DOHH2 (cell line): ENCODE measurements around the gene CNTNAP2.

Experiments
- EZH2phosphoT487 ChIP-seq: fragments of 200-600 bp; sonication (generic); IDR thresholded peaks from 2 replicates; pipeline ENCODE4 v1.6.1; 2017; ENCODE audit warnings: borderline replicate concordance, mild to moderate bottlenecking, antibody characterized with exemption, low read length, moderate library complexity, mixed read lengths
- TF ChIP-seq, protein P1 (sequence below): fragments of 200-600 bp; sonication (generic); IDR thresholded peaks from one replicate; pipeline ENCODE4 v1.5.1; 2014; ENCODE audit warnings: antibody characterized with exemption, mild to moderate bottlenecking, low read depth, low read length; ENCODE audit not compliant: poor library complexity, severe bottlenecking

DNA sequence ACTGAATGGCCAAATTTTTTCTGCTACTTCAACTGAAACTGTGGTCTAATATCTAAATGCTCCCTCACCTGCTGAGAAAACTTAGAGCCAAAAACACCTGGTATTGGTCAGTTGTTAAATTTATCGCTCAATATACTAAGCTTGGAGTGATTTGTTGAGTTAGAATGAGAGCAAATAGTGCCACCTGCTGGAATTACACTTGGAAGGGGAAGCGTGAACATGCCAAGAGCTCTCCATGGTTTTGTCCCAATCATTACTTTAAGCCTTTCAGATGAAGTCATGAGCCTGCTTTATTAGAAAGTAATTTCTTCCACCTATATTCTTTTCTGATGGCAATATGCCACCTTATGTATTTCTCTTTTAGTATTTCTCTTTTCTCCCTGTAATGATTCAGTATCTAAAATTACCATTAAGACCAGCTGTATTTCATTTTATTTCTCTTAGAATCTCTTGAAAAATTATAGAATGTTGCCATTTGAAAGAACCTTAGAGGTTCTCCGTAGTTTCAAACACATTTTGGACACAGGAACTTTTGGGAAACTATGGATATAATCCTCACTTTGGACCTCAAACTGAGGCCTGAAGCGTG is 2026.2 kb downstream of the CNTNAP2 start:
- TF ChIP-seq, protein P1, sequence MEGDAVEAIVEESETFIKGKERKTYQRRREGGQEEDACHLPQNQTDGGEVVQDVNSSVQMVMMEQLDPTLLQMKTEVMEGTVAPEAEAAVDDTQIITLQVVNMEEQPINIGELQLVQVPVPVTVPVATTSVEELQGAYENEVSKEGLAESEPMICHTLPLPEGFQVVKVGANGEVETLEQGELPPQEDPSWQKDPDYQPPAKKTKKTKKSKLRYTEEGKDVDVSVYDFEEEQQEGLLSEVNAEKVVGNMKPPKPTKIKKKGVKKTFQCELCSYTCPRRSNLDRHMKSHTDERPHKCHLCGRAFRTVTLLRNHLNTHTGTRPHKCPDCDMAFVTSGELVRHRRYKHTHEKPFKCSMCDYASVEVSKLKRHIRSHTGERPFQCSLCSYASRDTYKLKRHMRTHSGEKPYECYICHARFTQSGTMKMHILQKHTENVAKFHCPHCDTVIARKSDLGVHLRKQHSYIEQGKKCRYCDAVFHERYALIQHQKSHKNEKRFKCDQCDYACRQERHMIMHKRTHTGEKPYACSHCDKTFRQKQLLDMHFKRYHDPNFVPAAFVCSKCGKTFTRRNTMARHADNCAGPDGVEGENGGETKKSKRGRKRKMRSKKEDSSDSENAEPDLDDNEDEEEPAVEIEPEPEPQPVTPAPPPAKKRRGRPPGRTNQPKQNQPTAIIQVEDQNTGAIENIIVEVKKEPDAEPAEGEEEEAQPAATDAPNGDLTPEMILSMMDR = peak; percentile 83
- TF ChIP-seq EZH2phosphoT487 = no peak
